ENCODE measurements around the gene CNTN4. TPM values are rescaled to one million over a fixed set of nuclear protein-coding genes. Genes with fewer than 3 reads are reported as not detected.

CNTN4 gene
- total RNA-seq, 1 experiment from 2014 or later, result not detected

DNA sequence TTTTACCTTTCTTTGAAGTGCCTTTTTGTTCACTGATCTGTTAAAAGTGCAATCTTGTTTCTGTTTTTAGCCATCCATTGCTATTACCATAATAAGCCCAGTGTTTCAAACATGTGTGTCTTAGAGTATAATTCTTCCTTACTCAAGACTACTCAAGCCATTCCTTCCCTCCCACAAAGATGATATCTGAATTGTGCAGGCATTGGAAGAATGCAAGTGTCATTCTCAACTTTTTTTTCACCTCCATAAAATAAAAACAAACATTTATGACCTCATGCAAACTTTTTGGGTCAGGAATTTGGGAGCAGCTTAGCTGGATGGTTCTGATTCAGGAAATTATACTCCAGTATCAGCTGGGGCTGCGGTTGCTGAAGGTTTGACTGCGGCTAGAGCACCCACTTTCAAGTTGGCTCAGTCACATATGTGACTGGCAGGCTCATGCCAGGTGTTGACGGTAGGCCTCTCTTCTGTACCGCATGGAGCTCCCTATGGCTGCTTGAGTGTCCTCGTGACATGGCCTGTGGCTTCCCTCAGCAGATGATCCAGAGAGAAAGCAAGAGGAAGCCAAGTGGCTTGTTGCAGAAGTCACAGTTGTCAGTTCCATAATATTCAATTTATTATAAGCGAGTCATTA is 490.8 kb downstream of the CNTN4 start (continued):
- TF ChIP-seq, protein P1, sequence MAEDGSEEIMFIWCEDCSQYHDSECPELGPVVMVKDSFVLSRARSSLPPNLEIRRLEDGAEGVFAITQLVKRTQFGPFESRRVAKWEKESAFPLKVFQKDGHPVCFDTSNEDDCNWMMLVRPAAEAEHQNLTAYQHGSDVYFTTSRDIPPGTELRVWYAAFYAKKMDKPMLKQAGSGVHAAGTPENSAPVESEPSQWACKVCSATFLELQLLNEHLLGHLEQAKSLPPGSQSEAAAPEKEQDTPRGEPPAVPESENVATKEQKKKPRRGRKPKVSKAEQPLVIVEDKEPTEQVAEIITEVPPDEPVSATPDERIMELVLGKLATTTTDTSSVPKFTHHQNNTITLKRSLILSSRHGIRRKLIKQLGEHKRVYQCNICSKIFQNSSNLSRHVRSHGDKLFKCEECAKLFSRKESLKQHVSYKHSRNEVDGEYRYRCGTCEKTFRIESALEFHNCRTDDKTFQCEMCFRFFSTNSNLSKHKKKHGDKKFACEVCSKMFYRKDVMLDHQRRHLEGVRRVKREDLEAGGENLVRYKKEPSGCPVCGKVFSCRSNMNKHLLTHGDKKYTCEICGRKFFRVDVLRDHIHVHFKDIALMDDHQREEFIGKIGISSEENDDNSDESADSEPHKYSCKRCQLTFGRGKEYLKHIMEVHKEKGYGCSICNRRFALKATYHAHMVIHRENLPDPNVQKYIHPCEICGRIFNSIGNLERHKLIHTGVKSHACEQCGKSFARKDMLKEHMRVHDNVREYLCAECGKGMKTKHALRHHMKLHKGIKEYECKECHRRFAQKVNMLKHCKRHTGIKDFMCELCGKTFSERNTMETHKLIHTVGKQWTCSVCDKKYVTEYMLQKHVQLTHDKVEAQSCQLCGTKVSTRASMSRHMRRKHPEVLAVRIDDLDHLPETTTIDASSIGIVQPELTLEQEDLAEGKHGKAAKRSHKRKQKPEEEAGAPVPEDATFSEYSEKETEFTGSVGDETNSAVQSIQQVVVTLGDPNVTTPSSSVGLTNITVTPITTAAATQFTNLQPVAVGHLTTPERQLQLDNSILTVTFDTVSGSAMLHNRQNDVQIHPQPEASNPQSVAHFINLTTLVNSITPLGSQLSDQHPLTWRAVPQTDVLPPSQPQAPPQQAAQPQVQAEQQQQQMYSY (CRISPR knock-in tag; IDR thresholded peaks at IDR 0.05), result no peak
- TF ChIP-seq ETV6 (CRISPR knock-in tag; IDR thresholded peaks at IDR 0.05), result no peak
- no peak for TF ChIP-seq NR2C2 (CRISPR knock-in tag; IDR thresholded peaks at IDR 0.05)
- TF ChIP-seq RORB (CRISPR knock-in tag; IDR thresholded peaks at IDR 0.05), result no peak
- TF ChIP-seq EMX1 (CRISPR knock-in tag; IDR thresholded peaks at IDR 0.05), result no peak
- TF ChIP-seq, protein P2, sequence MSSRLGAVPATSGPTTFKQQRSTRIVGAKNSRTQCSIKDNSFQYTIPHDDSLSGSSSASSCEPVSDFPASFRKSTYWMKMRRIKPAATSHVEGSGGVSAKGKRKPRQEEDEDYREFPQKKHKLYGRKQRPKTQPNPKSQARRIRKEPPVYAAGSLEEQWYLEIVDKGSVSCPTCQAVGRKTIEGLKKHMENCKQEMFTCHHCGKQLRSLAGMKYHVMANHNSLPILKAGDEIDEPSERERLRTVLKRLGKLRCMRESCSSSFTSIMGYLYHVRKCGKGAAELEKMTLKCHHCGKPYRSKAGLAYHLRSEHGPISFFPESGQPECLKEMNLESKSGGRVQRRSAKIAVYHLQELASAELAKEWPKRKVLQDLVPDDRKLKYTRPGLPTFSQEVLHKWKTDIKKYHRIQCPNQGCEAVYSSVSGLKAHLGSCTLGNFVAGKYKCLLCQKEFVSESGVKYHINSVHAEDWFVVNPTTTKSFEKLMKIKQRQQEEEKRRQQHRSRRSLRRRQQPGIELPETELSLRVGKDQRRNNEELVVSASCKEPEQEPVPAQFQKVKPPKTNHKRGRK (CRISPR knock-in tag; IDR thresholded peaks at IDR 0.05; ENCODE audit: borderline replicate concordance), result no peak
- TF ChIP-seq, protein P3, sequence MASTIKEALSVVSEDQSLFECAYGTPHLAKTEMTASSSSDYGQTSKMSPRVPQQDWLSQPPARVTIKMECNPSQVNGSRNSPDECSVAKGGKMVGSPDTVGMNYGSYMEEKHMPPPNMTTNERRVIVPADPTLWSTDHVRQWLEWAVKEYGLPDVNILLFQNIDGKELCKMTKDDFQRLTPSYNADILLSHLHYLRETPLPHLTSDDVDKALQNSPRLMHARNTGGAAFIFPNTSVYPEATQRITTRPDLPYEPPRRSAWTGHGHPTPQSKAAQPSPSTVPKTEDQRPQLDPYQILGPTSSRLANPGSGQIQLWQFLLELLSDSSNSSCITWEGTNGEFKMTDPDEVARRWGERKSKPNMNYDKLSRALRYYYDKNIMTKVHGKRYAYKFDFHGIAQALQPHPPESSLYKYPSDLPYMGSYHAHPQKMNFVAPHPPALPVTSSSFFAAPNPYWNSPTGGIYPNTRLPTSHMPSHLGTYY (CRISPR knock-in tag; IDR thresholded peaks at IDR 0.05), result no peak
- no peak for TF ChIP-seq CBFB (CRISPR knock-in tag; IDR thresholded peaks at IDR 0.05; ENCODE audit: low read depth)
- no peak for TF ChIP-seq PRRX2 (CRISPR knock-in tag; IDR thresholded peaks at IDR 0.05)
- TF ChIP-seq, protein P4, sequence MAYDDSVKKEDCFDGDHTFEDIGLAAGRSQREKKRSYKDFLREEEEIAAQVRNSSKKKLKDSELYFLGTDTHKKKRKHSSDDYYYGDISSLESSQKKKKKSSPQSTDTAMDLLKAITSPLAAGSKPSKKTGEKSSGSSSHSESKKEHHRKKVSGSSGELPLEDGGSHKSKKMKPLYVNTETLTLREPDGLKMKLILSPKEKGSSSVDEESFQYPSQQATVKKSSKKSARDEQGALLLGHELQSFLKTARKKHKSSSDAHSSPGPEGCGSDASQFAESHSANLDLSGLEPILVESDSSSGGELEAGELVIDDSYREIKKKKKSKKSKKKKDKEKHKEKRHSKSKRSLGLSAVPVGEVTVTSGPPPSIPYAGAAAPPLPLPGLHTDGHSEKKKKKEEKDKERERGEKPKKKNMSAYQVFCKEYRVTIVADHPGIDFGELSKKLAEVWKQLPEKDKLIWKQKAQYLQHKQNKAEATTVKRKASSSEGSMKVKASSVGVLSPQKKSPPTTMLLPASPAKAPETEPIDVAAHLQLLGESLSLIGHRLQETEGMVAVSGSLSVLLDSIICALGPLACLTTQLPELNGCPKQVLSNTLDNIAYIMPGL (CRISPR knock-in tag; IDR thresholded peaks at IDR 0.05), result no peak
- no peak for TF ChIP-seq JUN (CRISPR knock-in tag; IDR thresholded peaks at IDR 0.05)

DNA sequence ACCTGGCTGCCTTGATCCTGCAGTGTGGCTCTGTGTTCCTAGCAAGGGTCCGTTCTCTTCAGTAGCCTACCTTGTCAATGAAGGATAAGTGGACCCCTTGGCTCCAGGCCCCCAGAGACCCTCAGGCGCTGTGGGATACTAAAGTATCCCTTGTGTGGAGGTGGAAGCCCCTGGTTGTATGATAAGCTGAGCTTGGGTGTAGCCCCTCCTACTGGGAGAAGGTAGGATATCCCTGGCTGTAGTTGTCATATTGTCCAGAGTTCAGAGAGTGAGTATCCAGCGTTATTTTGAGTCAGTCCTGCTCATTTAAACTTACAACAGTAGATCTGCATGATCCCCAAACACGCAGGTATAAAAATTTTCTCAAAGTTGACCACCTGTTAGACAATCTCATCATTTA is 496.8 kb downstream of the CNTN4 start:
- no peaks in the 10 kb centered on the region for H3K4me1 Mint-ChIP-seq
- no peak overlapping the region for H3K27ac Mint-ChIP-seq
- POLR2A ChIA-PET, result no interaction called here
- CTCF ChIA-PET, result no interaction called here
- no peak for TF ChIP-seq TP53 (CRISPR knock-in tag; IDR thresholded peaks at IDR 0.05)
- no peak for TF ChIP-seq JUN (CRISPR knock-in tag; IDR thresholded peaks at IDR 0.05)
- TF ChIP-seq ZBTB21 (CRISPR knock-in tag; IDR thresholded peaks at IDR 0.05; ENCODE audit: borderline replicate concordance), result no peak
- TF ChIP-seq, protein P5, sequence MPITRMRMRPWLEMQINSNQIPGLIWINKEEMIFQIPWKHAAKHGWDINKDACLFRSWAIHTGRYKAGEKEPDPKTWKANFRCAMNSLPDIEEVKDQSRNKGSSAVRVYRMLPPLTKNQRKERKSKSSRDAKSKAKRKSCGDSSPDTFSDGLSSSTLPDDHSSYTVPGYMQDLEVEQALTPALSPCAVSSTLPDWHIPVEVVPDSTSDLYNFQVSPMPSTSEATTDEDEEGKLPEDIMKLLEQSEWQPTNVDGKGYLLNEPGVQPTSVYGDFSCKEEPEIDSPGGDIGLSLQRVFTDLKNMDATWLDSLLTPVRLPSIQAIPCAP (CRISPR knock-in tag; IDR thresholded peaks at IDR 0.05), result no peak
- TF ChIP-seq, protein P6, sequence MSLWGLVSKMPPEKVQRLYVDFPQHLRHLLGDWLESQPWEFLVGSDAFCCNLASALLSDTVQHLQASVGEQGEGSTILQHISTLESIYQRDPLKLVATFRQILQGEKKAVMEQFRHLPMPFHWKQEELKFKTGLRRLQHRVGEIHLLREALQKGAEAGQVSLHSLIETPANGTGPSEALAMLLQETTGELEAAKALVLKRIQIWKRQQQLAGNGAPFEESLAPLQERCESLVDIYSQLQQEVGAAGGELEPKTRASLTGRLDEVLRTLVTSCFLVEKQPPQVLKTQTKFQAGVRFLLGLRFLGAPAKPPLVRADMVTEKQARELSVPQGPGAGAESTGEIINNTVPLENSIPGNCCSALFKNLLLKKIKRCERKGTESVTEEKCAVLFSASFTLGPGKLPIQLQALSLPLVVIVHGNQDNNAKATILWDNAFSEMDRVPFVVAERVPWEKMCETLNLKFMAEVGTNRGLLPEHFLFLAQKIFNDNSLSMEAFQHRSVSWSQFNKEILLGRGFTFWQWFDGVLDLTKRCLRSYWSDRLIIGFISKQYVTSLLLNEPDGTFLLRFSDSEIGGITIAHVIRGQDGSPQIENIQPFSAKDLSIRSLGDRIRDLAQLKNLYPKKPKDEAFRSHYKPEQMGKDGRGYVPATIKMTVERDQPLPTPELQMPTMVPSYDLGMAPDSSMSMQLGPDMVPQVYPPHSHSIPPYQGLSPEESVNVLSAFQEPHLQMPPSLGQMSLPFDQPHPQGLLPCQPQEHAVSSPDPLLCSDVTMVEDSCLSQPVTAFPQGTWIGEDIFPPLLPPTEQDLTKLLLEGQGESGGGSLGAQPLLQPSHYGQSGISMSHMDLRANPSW (CRISPR knock-in tag; conservative IDR thresholded peaks at IDR 0.05; ENCODE audit: low read depth), result no peak
- TF ChIP-seq CBFB (CRISPR knock-in tag; IDR thresholded peaks at IDR 0.05; ENCODE audit: low read depth), result no peak
- TF ChIP-seq IRF2 (CRISPR knock-in tag; IDR thresholded peaks at IDR 0.05; ENCODE audit: borderline replicate concordance, low read depth), result no peak
- no peak for TF ChIP-seq TEAD1 (CRISPR knock-in tag; IDR thresholded peaks at IDR 0.05)
- TF ChIP-seq NR2C2 (CRISPR knock-in tag; IDR thresholded peaks at IDR 0.05), result no peak
- H3K36me3 Mint-ChIP-seq, result peaks cover 57% of the 10 kb centered on the region
- peaks cover 79% of the 10 kb centered on the region for H3K9me3 Mint-ChIP-seq
- ATAC-seq (no peak), DNase-seq (ENCODE audit: low spot score) (no peak)
- H3K4me3 Mint-ChIP-seq, result no peak overlapping the region
- peaks cover 3% of the 10 kb centered on the region for H3K27me3 Mint-ChIP-seq (ENCODE audit: low read depth)
